Karpas-422 (cell line): ENCODE results near the gene NFAT5. TPM values are rescaled to one million over a fixed set of nuclear protein-coding genes. Genes with fewer than 3 reads are reported as not detected.

ENCODE experiments used
- DNase-seq: peaks from one replicate; pipeline ENCODE4 v3.0.0-alpha.2; 2015
- H2AFZ ChIP-seq: fragments of 200-600 bp; sonication (generic); 2 replicates; pipeline ENCODE4 v1.6.1; 2014; ENCODE audit warnings: antibody characterized with exemption, low read length, mixed read lengths
- H3K27ac ChIP-seq: fragments of 200-600 bp; sonication (generic); 2 replicates; pipeline ENCODE4 v1.5.1; 2014; ENCODE audit warnings: mild to moderate bottlenecking, low read length, moderate library complexity
- H3K27me3 ChIP-seq: fragments of 200-600 bp; sonication (generic); 2 replicates; pipeline ENCODE4 v1.6.1; 2014; ENCODE audit warnings: low read length, mixed read lengths
- H3K36me3 ChIP-seq: fragments of 200-600 bp; sonication (generic); 2 replicates; pipeline ENCODE4 v1.6.1; 2014; ENCODE audit warnings: low read length, mixed read lengths; ENCODE audit not compliant: insufficient read depth
- H3K4me1 ChIP-seq: fragments of 200-600 bp; sonication (generic); 2 replicates; pipeline ENCODE4 v1.6.1; 2014; ENCODE audit warnings: mild to moderate bottlenecking, low read length, mixed read lengths
- H3K4me2 ChIP-seq: fragments of 200-600 bp; sonication (generic); 2 replicates; pipeline ENCODE4 v1.6.1; 2014; ENCODE audit warnings: low read length, low read depth, mild to moderate bottlenecking; ENCODE audit not compliant: poor library complexity, severe bottlenecking
- H3K4me3 ChIP-seq: fragments of 200-600 bp; sonication (generic); 2 replicates; pipeline ENCODE4 v1.5.1; 2014; ENCODE audit warnings: mild to moderate bottlenecking, antibody characterized with exemption, low read length, mixed read lengths
- H3K79me2 ChIP-seq: fragments of 200-600 bp; sonication (generic); 2 replicates; pipeline ENCODE4 v1.6.1; 2014; ENCODE audit warnings: mild to moderate bottlenecking, low read length, mixed read lengths
- H3K9ac ChIP-seq: fragments of 200-600 bp; sonication (generic); 2 replicates; pipeline ENCODE4 v1.6.0; 2014; ENCODE audit warnings: low read length
- H3K9me2 ChIP-seq: fragments of 200-600 bp; sonication (generic), shearing (Covaris generic); replicated peaks from 2 replicates; pipeline ENCODE4 v1.6.0; 2014; ENCODE audit warnings: mild to moderate bottlenecking, low read length, moderate library complexity; ENCODE audit not compliant: insufficient read depth
- H3K9me3 ChIP-seq: fragments of 300-700, 200-600 bp; sonication (generic); 2 replicates; pipeline ENCODE4 v1.6.1; 2014; ENCODE audit warnings: low read length, mixed read lengths
- H4K20me1 ChIP-seq: fragments of 200-600 bp; sonication (generic); 2 replicates; pipeline ENCODE4 v1.6.1; 2014; ENCODE audit warnings: mild to moderate bottlenecking, antibody characterized with exemption, low read length, low read depth; ENCODE audit not compliant: insufficient read depth
- total RNA-seq: library from RNA; depleted of rRNA; stranded (reverse); fragments of >200 nt; shearing (Covaris generic); gene quantifications from 2 replicates; pipeline ENCODE4 v1.2.3, GENCODE V29; 2014; ENCODE audit warnings: low replicate concordance

NFAT5 gene
- total RNA-seq, 1 experiment from 2014 or later, result 41.6 TPM

GRCh38 chr16:69595127-69596036 is 29.6 kb downstream of the NFAT5 start:
- no peaks in the 10 kb centered on the region for H4K20me1 ChIP-seq
- no peaks in the 10 kb centered on the region for H3K27me3 ChIP-seq
- no peaks in the 10 kb centered on the region for H3K9me3 ChIP-seq
- H3K4me1 ChIP-seq, result no peaks in the 10 kb centered on the region; the same call in 1 of the 2 replicates
- no peak for DNase-seq
- no peak overlapping the region for H3K27ac ChIP-seq
- no peak overlapping the region for H2AFZ ChIP-seq
- no peak overlapping the region for H3K4me2 ChIP-seq
- H3K79me2 ChIP-seq, result peaks cover 98% of the 10 kb centered on the region
- no peaks in the 10 kb centered on the region for H3K9me2 ChIP-seq
- H3K36me3 ChIP-seq, result no peaks in the 10 kb centered on the region
- H3K4me3 ChIP-seq, result no peak overlapping the region
- no peak overlapping the region for H3K9ac ChIP-seq

DNA sequence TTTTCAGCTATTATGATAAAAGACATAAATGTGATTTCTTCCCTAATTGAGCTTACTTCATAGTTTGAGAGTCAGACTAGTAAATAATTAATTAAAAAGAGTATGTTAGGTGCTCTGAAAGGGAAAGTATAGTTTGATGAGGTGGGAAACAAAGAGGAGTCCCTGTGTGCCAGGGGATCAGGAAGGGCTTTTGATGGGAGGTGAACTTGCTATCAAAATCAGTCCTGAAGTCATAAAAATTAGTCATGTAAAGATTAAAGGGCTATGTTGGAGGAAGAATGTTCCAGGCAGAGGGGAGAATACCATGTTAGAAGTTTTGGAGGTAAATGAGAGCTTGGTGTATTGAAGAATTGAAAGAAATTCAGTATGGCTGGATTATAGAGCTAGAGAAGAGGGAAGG is 31.0 kb downstream of the NFAT5 start:
- no peaks in the 10 kb centered on the region for H3K9me3 ChIP-seq
- H3K4me1 ChIP-seq, result no peaks in the 10 kb centered on the region; the same call in 1 of the 2 replicates
- H3K9ac ChIP-seq, result no peak overlapping the region
- DNase-seq, result no peak
- H3K36me3 ChIP-seq, result no peaks in the 10 kb centered on the region
- no peaks in the 10 kb centered on the region for H3K9me2 ChIP-seq
- H3K79me2 ChIP-seq, result peaks cover 98% of the 10 kb centered on the region
- no peaks in the 10 kb centered on the region for H3K27me3 ChIP-seq
- no peak overlapping the region for H3K27ac ChIP-seq
- no peaks in the 10 kb centered on the region for H4K20me1 ChIP-seq
- no peak overlapping the region for H2AFZ ChIP-seq
- no peak overlapping the region for H3K4me3 ChIP-seq
- H3K4me2 ChIP-seq, result no peak overlapping the region

DNA sequence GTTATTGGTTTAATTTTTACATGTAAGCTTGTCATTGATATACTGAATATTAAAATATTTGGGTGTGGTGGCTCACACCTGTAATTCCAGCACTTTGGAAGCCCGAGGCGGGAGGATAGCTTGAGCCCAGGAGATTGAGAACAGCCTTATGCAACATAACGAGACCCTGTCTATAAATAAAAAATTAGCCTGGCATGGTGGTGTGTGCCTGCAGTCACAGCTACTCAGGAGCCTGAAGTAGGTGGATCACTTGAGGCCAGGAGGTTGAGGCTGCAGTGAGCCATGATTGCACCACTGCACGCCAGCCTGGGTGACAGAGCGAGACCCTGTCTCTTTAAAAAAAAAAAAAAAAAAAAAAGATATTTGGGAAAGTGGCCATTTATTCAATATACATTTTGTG is 32.3 kb downstream of the NFAT5 start:
- Histone ChIP-seq H2AFZ (no peak overlapping the region), H3K4me3 (no peak overlapping the region), H4K20me1 (no peaks in the 10 kb centered on the region), H3K9me3 (no peaks in the 10 kb centered on the region), H3K4me1 (no peaks in the 10 kb centered on the region), H3K27me3 (no peaks in the 10 kb centered on the region), H3K27ac (no peak overlapping the region), H3K9me2 (no peaks in the 10 kb centered on the region), H3K36me3 (no peaks in the 10 kb centered on the region), H3K79me2 (peaks cover 98% of the 10 kb centered on the region), H3K9ac (no peak overlapping the region), H3K4me2 (no peak overlapping the region)
- no peak for DNase-seq

DNA sequence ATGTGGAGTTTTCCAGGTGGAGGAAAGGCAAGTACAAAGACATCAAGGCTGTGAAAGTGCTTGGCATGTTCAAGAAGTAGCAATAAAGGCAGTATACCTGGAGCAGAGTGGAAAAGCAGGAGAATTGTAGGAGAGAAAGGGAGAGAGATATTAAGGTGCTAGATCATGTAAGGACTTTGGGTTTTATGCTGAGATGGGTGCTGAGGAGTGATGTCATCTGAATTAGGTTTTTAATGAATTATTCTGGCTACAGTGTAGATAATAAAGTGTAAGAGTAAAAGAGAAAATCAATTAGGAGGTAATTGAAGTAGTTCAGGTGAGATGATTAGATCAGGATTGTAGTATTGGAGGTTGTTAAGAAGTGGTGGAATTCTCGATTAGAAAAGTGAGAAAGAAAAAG is 34.0 kb downstream of the NFAT5 start:
- no peaks in the 10 kb centered on the region for H3K9me2 ChIP-seq
- no peak overlapping the region for H3K9ac ChIP-seq
- H3K4me1 ChIP-seq, result no peaks in the 10 kb centered on the region
- peak; percentile 48 for DNase-seq
- no peak overlapping the region for H2AFZ ChIP-seq
- H3K27me3 ChIP-seq, result no peaks in the 10 kb centered on the region
- H4K20me1 ChIP-seq, result no peaks in the 10 kb centered on the region
- H3K9me3 ChIP-seq, result no peaks in the 10 kb centered on the region
- no peaks in the 10 kb centered on the region for H3K36me3 ChIP-seq
- peaks cover 96% of the 10 kb centered on the region for H3K79me2 ChIP-seq
- no peak overlapping the region for H3K4me3 ChIP-seq
- H3K4me2 ChIP-seq, result no peak overlapping the region
- H3K27ac ChIP-seq, result no peak overlapping the region

DNA sequence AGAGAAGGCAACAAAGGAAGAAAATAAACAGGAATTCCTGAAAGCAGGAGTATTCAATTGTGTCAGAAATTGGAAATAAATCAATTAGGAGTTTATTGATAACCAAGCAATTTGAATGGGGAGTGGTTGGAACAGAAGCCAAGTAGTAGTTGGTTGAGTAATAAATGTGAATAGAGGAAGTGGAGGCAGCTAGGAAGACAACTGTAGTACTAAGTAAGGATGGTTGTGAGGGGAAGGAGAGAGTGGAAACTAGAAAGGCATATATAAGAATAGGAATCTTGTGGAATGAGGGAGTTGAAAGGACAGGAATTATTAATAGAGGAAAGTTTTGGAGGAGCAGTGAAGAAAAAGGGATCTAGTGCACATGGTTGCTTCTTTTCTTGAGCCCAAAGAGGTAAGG is 34.4 kb downstream of the NFAT5 start:
- no peak overlapping the region for H3K9ac ChIP-seq
- H3K4me2 ChIP-seq, result no peak overlapping the region
- no peak overlapping the region for H3K27ac ChIP-seq
- no peak overlapping the region for H3K4me3 ChIP-seq
- H3K27me3 ChIP-seq, result no peaks in the 10 kb centered on the region
- H3K9me3 ChIP-seq, result no peaks in the 10 kb centered on the region
- no peak overlapping the region for H2AFZ ChIP-seq
- H3K79me2 ChIP-seq, result peaks cover 95% of the 10 kb centered on the region
- no peaks in the 10 kb centered on the region for H3K36me3 ChIP-seq
- H3K4me1 ChIP-seq, result no peaks in the 10 kb centered on the region
- no peak for DNase-seq
- H4K20me1 ChIP-seq, result no peaks in the 10 kb centered on the region
- H3K9me2 ChIP-seq, result no peaks in the 10 kb centered on the region

DNA sequence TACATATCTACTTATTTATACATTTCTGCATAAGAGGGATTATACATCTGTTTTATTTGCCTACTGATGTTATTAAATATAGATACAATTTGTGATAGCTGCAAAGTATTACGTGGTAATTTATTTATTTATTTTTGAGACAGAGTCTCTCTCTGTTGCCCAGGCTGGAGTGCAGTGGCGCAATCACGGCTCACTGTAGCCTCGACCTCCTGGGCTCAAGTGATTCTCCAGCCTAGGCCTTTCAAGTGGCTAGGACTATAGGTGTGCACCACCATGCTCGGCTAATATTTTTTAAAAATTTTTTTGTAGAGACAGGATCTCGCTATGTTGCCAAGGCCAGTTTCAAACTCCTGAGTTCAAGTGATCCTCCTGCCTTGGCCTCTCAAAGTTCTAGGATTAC is 35.5 kb downstream of the NFAT5 start:
- H3K9me3 ChIP-seq, result no peaks in the 10 kb centered on the region
- no peaks in the 10 kb centered on the region for H3K36me3 ChIP-seq
- no peak overlapping the region for H2AFZ ChIP-seq
- no peaks in the 10 kb centered on the region for H3K4me1 ChIP-seq
- H3K9me2 ChIP-seq, result no peaks in the 10 kb centered on the region
- no peaks in the 10 kb centered on the region for H4K20me1 ChIP-seq
- H3K79me2 ChIP-seq, result peaks cover 94% of the 10 kb centered on the region
- no peaks in the 10 kb centered on the region for H3K27me3 ChIP-seq
- H3K9ac ChIP-seq, result no peak overlapping the region
- no peak overlapping the region for H3K4me3 ChIP-seq
- DNase-seq, result no peak
- no peak overlapping the region for H3K4me2 ChIP-seq
- no peak overlapping the region for H3K27ac ChIP-seq

GRCh38 chr16:69606985-69607384 is 41.2 kb downstream of the NFAT5 start:
- Histone ChIP-seq H3K9me3 (no peaks in the 10 kb centered on the region), H3K36me3 (no peaks in the 10 kb centered on the region), H3K9me2 (no peaks in the 10 kb centered on the region), H4K20me1 (no peaks in the 10 kb centered on the region), H3K79me2 (peaks cover 91% of the 10 kb centered on the region), H3K9ac (no peak overlapping the region), H3K27me3 (no peaks in the 10 kb centered on the region), H3K4me1 (peaks cover 25% of the 10 kb centered on the region), H3K27ac (no peak overlapping the region), H3K4me3 (no peak overlapping the region), H2AFZ (no peak overlapping the region), H3K4me2 (no peak overlapping the region)
- no peak for DNase-seq

DNA sequence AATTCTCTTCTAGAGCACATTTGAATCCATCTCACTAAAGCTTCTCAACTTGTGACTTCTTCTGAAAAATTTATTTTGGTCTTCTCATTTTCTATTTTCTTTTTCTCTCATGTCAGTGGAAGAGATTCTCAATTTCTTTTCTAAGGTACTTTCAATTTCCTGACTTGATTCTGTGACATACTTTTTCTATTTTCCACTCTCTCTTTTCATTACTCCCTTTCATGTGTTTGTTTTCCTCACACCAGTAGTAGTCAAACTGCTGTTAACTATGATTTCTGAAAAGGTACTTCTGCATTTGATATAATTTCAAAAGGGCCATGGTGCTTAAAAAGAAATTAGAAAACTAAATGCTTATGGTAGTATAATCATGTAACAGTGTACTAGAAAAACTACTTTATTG is 41.9 kb downstream of the NFAT5 start:
- Histone ChIP-seq H3K27me3 (no peaks in the 10 kb centered on the region), H3K9ac (no peak overlapping the region), H3K36me3 (no peaks in the 10 kb centered on the region), H3K4me3 (no peak overlapping the region), H3K4me1 (peaks cover 32% of the 10 kb centered on the region), H3K27ac (no peak overlapping the region), H4K20me1 (no peaks in the 10 kb centered on the region), H3K4me2 (no peak overlapping the region), H2AFZ (no peak overlapping the region), H3K9me3 (no peaks in the 10 kb centered on the region), H3K79me2 (peaks cover 91% of the 10 kb centered on the region), H3K9me2 (no peaks in the 10 kb centered on the region)
- no peak for DNase-seq
